PC-9 (cell line): ENCODE measurements around the gene PROM1.

ENCODE experiments used
- EZH2 ChIP-seq: fragments of 200-600 bp; sonication (generic); IDR thresholded peaks from 2 replicates; pipeline ENCODE4 v1.8.0; 2017; ENCODE audit warnings: antibody characterized with exemption, low read depth
- TF ChIP-seq, protein P1 (sequence below): fragments of 200-600 bp; sonication (generic); conservative IDR thresholded peaks from 2 replicates; pipeline ENCODE4 v1.6.1; 2017; ENCODE audit warnings: mixed run types, antibody characterized with exemption, mild to moderate bottlenecking, moderate library complexity

GRCh38 chr4:16077786-16078185, 6.0 kb downstream of the PROM1 start:
- no peak for TF ChIP-seq EZH2
- TF ChIP-seq, protein P1, sequence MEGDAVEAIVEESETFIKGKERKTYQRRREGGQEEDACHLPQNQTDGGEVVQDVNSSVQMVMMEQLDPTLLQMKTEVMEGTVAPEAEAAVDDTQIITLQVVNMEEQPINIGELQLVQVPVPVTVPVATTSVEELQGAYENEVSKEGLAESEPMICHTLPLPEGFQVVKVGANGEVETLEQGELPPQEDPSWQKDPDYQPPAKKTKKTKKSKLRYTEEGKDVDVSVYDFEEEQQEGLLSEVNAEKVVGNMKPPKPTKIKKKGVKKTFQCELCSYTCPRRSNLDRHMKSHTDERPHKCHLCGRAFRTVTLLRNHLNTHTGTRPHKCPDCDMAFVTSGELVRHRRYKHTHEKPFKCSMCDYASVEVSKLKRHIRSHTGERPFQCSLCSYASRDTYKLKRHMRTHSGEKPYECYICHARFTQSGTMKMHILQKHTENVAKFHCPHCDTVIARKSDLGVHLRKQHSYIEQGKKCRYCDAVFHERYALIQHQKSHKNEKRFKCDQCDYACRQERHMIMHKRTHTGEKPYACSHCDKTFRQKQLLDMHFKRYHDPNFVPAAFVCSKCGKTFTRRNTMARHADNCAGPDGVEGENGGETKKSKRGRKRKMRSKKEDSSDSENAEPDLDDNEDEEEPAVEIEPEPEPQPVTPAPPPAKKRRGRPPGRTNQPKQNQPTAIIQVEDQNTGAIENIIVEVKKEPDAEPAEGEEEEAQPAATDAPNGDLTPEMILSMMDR: no peak
